PFSK-1 (cell line): Measurements from ENCODE around the gene GMDS.

Experiments
- FOXP2 ChIP-seq: optimal IDR thresholded peaks from 2 replicates; pipeline ENCODE3; 2011; ENCODE audit warnings: borderline replicate concordance, control low read depth, inconsistent platforms; ENCODE audit not compliant: insufficient read depth; ENCODE audit errors: extremely low read length, extremely low read depth
- POLR2AphosphoS5 ChIP-seq: IDR thresholded peaks from 2 replicates; pipeline ENCODE4 v1.6.1; 2012; ENCODE audit warnings: low read depth, mild to moderate bottlenecking, control low read depth, low read length, moderate library complexity
- SIN3A ChIP-seq: IDR thresholded peaks from 2 replicates; pipeline ENCODE4 v1.6.1; 2012; ENCODE audit warnings: mild to moderate bottlenecking, low read length, moderate library complexity, borderline replicate concordance; ENCODE audit not compliant: insufficient read depth
- TAF1 ChIP-seq: IDR thresholded peaks from 2 replicates; pipeline ENCODE4 v1.6.1; 2012; ENCODE audit warnings: low read length, control low read depth, borderline replicate concordance; ENCODE audit not compliant: insufficient read depth
- TF ChIP-seq, protein P1 (sequence below), 2 experiments: IDR thresholded peaks; 2 replicates each; pipeline versions ENCODE4 v1.6.1 to v1.8.0; 2011 to 2012; ENCODE audit warnings: low read depth in 2 of 2, low read length in 2 of 2, control low read depth in 1 of 2, inconsistent platforms in 1 of 2, mild to moderate bottlenecking in 1 of 2, moderate library complexity in 1 of 2; ENCODE audit not compliant: insufficient read depth in 1 of 2

GMDS gene

DNA sequence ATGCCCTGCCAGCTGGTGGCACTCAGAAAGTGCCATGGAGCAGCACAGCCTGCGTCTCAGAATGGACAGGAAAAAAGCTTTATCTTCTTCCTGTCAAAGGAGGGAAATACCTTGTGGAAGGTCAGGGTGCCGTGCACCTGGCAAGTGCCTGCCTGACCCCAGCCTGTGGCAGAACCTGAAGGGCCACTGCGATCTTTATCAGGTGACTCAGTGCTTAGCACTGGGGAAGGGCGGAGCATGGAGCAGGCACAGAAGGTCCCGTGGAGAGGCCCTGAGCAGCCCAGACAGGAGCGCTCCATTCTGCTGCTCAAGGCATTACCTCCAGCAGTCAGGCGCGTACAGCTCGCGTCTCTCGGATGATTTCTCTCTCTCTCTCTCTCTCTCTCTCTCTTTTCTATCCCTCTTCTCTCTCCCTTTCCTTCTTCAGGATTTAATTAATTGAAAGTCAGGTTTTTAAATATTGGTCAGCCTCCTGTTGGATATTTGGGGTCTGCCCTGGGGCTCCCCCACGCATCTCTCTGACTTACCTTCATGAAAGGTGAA, 604.0 kb downstream of the GMDS start:
- TF ChIP-seq FOXP2 (no peak), POLR2AphosphoS5 (no peak), SIN3A (no peak), TAF1 (no peak)
- TF ChIP-seq, protein P1, sequence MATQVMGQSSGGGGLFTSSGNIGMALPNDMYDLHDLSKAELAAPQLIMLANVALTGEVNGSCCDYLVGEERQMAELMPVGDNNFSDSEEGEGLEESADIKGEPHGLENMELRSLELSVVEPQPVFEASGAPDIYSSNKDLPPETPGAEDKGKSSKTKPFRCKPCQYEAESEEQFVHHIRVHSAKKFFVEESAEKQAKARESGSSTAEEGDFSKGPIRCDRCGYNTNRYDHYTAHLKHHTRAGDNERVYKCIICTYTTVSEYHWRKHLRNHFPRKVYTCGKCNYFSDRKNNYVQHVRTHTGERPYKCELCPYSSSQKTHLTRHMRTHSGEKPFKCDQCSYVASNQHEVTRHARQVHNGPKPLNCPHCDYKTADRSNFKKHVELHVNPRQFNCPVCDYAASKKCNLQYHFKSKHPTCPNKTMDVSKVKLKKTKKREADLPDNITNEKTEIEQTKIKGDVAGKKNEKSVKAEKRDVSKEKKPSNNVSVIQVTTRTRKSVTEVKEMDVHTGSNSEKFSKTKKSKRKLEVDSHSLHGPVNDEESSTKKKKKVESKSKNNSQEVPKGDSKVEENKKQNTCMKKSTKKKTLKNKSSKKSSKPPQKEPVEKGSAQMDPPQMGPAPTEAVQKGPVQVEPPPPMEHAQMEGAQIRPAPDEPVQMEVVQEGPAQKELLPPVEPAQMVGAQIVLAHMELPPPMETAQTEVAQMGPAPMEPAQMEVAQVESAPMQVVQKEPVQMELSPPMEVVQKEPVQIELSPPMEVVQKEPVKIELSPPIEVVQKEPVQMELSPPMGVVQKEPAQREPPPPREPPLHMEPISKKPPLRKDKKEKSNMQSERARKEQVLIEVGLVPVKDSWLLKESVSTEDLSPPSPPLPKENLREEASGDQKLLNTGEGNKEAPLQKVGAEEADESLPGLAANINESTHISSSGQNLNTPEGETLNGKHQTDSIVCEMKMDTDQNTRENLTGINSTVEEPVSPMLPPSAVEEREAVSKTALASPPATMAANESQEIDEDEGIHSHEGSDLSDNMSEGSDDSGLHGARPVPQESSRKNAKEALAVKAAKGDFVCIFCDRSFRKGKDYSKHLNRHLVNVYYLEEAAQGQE (IDR thresholded peaks at IDR 0.05; ENCODE audit: insufficient read depth in 1 of 2, low read depth in 2 of 2, low read length in 2 of 2) = no peak

DNA sequence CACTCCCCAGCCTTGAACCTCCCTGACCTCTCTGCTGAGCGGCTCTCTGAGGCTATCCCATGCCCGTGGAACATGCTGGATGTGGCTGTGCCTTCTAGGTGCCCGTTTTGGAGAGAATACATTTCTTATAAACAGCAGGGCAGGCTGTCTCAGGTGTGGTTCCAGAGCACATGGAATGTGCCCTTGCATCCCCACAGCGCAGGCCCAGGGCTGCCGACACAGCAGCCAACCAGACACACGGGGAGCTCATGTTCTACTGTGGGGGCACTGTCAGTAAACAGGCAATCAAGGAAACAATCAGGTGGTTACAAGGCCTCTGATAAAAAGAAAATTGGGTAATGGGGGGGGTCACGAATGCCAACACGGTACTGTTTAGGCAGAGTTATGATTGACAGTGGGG, 604.9 kb downstream of the GMDS start:
- TF ChIP-seq POLR2AphosphoS5 = no peak
- TF ChIP-seq, protein P1 (IDR thresholded peaks at IDR 0.05; ENCODE audit: insufficient read depth in 1 of 2, low read depth in 2 of 2, low read length in 2 of 2) = no peak
- TF ChIP-seq SIN3A = no peak
- no peak for TF ChIP-seq TAF1
- no peak for TF ChIP-seq FOXP2

DNA sequence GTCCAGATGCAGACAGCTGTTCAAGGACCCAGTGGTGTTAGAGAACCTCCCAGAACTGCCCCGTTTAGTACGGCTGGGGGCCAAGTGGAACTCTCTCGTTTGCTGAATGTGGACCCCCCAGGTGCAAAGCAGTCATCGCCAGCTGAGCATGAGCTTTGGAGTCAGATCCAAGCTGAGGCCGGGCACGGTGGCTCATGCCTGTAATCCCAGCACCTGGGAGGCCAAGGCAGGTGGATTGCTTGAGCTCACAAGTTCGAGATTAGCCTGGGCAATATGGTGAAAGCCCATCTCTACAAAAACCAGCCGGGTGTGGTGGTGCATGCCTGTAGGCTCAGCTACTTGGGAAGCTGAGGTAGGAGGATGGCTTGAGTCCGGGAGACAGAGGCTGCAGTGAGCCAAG, 606.0 kb downstream of the GMDS start:
- TF ChIP-seq POLR2AphosphoS5 (no peak), SIN3A (no peak), FOXP2 (no peak), TAF1 (no peak)
- TF ChIP-seq, protein P1 (IDR thresholded peaks at IDR 0.05; ENCODE audit: insufficient read depth in 1 of 2, low read depth in 2 of 2, low read length in 2 of 2) = no peak

DNA sequence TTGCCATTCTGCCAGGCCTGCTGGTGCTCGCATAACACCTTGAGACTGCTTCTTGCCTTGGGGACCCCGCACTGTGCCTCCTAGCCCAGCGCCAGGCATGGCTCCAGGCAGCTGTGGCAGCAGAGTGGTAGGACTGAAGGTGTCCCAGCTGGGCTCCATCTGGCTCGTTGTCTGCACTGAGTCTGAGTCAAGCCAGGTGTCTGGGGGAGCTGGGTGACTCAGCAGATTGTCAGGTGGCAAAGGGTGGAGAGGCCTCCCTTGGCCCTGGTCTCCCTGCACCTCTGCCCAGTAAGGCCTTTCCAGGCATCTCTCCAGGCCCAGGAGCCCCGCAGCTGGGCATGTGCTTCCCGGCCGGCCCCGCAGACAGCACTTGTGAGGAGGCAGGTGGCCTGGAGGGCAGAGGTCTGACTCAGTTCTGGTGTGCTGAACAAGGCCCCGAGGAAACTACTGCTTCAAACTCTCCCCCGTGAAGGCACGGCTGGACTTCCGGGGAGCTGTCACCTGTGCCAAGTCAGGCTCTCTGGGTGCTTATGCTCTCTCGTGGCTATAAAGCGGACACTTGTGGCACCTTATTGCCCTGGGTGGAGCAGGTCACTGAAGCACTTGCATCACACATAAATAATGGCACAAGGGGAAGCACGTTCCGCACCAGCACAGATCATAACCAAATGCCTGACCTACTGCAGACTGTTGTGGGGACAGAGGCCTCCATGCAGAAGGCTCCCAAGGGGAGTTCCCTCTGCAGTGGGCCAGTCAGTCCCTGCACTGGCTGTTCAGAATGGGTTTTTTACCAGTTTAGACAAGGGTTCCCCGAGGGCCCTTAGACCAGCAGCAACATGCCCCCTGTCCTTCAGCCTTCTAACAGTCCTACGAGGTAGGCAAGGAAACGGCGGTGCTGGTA, 608.2 kb downstream of the GMDS start:
- no peak for TF ChIP-seq POLR2AphosphoS5
- no peak for TF ChIP-seq TAF1
- TF ChIP-seq, protein P1 (IDR thresholded peaks at IDR 0.05; ENCODE audit: insufficient read depth in 1 of 2, low read depth in 2 of 2, low read length in 2 of 2) = no peak
- TF ChIP-seq FOXP2 = no peak
- TF ChIP-seq SIN3A = no peak

DNA sequence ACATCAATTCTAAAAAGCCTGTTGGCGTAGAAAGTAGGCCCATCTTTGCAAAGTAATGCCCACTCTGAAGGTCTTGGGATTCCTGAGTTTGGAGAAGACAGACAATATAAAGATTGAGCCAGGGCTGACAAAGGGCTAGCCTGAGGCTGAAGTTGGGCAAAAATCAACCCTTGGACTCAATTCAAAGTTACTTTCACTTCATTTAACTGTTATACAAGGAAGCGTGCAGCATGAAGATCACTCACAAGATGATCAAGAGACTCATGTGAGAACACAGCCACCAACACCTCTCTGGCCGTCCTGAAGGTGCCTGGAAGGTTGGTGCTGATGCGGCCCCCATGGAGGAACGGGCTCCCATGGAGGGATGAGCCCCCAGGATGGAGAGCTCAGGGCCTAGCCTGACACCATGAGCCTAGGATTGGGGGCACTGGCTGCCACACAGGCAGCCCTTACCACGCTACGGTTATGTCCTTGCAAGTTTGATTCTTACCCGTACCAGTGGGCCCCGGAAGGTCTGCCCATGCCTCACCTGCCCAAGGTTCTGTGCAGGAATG, 609.1 kb downstream of the GMDS start:
- TF ChIP-seq TAF1 = no peak
- TF ChIP-seq, protein P1 (IDR thresholded peaks at IDR 0.05; ENCODE audit: insufficient read depth in 1 of 2, low read depth in 2 of 2, low read length in 2 of 2) = no peak
- no peak for TF ChIP-seq POLR2AphosphoS5
- TF ChIP-seq FOXP2 = no peak
- TF ChIP-seq SIN3A = no peak
